Measurements from ENCODE around the gene TRIM7.

DNA sequence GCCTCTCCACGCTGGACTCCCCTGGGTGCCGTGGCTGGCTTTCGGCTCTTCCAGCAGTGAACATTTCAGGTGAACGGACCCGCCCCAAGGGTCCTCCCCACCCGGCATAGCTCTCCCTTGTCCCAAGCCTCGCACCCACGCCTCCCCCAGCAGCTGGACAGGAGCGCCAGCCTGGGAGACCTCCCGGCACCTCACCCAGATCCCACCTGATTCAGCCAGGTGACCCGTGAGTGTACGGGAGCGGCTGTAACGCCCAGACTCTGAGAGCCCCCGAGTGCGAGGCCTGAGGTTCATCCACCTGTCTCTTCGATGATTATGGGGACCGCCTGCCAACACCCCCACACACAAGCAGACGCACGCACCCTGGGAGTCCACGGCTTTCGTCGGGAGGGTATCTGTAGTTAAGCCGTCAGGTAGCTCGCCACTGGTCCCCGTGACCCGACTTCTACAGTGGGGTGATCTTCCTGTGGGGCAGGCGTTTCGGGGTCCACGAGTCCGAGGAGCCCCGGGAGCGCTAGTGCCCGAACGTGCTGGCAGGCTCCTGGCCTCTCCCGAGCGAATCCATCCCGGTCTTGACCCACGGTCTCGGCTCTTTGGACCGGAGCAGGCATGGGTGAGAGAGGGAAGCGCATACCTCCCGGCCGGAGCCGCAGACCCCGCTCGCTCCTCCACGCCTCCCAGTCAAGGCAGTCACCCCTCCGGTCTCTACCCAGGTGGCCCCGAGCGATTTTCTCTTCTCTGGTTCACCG is 14.9 kb downstream of the TRIM7 start:
- TF ChIP-seq, protein P1, sequence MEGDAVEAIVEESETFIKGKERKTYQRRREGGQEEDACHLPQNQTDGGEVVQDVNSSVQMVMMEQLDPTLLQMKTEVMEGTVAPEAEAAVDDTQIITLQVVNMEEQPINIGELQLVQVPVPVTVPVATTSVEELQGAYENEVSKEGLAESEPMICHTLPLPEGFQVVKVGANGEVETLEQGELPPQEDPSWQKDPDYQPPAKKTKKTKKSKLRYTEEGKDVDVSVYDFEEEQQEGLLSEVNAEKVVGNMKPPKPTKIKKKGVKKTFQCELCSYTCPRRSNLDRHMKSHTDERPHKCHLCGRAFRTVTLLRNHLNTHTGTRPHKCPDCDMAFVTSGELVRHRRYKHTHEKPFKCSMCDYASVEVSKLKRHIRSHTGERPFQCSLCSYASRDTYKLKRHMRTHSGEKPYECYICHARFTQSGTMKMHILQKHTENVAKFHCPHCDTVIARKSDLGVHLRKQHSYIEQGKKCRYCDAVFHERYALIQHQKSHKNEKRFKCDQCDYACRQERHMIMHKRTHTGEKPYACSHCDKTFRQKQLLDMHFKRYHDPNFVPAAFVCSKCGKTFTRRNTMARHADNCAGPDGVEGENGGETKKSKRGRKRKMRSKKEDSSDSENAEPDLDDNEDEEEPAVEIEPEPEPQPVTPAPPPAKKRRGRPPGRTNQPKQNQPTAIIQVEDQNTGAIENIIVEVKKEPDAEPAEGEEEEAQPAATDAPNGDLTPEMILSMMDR (IDR thresholded peaks at IDR 0.05 in 2 of 3, conservative IDR thresholded peaks at IDR 0.05 in 1 of 3; ENCODE audit: borderline replicate concordance in 1 of 3, insufficient read depth in 1 of 3, low read depth in 2 of 3, low read length in 2 of 3) = no peak
- TF ChIP-seq POLR2AphosphoS5 (IDR thresholded peaks at IDR 0.05; ENCODE audit: low read depth, low read length) (no peak), EZH2 (IDR thresholded peaks at IDR 0.05) (no peak), RAD21 (IDR thresholded peaks at IDR 0.05; ENCODE audit: low read depth) (no peak), POLR2A (IDR thresholded peaks at IDR 0.05; ENCODE audit: borderline replicate concordance, extremely low read depth, insufficient read depth, insufficient read length) (no peak), CEBPB (IDR thresholded peaks at IDR 0.05; ENCODE audit: low read depth) (no peak), TCF7L2 (IDR thresholded peaks at IDR 0.05; ENCODE audit: borderline replicate concordance, extremely low read depth, insufficient read depth, insufficient read length) (no peak), JUND (IDR thresholded peaks at IDR 0.05) (no peak)
- TF ChIP-seq, protein P2, sequence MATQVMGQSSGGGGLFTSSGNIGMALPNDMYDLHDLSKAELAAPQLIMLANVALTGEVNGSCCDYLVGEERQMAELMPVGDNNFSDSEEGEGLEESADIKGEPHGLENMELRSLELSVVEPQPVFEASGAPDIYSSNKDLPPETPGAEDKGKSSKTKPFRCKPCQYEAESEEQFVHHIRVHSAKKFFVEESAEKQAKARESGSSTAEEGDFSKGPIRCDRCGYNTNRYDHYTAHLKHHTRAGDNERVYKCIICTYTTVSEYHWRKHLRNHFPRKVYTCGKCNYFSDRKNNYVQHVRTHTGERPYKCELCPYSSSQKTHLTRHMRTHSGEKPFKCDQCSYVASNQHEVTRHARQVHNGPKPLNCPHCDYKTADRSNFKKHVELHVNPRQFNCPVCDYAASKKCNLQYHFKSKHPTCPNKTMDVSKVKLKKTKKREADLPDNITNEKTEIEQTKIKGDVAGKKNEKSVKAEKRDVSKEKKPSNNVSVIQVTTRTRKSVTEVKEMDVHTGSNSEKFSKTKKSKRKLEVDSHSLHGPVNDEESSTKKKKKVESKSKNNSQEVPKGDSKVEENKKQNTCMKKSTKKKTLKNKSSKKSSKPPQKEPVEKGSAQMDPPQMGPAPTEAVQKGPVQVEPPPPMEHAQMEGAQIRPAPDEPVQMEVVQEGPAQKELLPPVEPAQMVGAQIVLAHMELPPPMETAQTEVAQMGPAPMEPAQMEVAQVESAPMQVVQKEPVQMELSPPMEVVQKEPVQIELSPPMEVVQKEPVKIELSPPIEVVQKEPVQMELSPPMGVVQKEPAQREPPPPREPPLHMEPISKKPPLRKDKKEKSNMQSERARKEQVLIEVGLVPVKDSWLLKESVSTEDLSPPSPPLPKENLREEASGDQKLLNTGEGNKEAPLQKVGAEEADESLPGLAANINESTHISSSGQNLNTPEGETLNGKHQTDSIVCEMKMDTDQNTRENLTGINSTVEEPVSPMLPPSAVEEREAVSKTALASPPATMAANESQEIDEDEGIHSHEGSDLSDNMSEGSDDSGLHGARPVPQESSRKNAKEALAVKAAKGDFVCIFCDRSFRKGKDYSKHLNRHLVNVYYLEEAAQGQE (IDR thresholded peaks at IDR 0.05; ENCODE audit: low read depth) = no peak
- TF ChIP-seq, protein P3, sequence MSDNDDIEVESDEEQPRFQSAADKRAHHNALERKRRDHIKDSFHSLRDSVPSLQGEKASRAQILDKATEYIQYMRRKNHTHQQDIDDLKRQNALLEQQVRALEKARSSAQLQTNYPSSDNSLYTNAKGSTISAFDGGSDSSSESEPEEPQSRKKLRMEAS (IDR thresholded peaks at IDR 0.05) = no peak

Data from HCT116 (cell line).